HG02759 (cell line): Measurements from ENCODE around the gene ZNF525.
"Not testable (repeated sequence)": the region's sequence is repeated elsewhere in the genome, so short reads cannot be mapped to it uniquely, and the experiment has no call there.

Source experiments
- ATAC-seq: cut with Tn5 transposase; IDR thresholded peaks from one replicate; pipeline ENCODE4 v1.9.1; 2021; ENCODE audit warnings: mild to moderate bottlenecking, moderate library complexity; ENCODE audit not compliant: unreplicated experiment

The ZNF525 gene

GRCh38 chr19:53394974-53395839 is 29.7 kb downstream of the ZNF525 start, which contains the start of gene ZNF765:
Gene ZNF765 (plus strand): TSS chr19:53395149. CDS start chr19:53398016, 2,867 bp downstream.
- ATAC-seq: peak; percentile 95

DNA sequence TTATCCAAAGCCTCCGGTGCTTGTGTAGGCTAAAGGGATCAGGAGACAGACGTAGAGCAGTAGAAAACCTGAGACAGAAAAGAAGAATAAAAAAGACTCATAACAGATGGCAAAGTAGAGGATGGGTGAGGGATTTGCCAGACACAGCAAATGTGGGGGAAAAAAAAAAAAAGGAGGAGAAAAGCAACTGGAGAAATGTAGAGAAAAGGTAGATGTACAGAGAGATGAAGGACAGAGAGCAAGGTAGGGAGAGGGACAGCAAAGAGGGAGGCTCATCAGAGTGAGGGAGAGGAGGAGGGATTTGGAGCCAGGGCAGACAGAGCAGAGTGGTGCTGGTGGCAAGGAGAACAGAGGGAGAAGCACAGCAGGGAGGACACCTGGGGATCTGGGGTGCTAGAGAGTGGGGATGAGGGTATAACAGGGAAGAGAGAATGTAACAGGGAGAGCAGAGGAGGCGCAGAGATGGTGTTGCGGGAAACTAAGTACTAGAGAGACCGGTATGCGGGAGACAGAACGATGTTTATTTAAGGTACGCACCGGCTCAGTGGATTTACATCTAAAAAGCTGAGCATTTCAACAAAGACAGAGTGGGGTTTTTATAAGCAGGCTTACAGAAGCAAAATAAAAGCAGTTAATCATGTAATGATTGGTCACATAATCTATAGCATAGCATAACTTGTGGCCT is 30.5 kb downstream of the ZNF525 start:
- not testable (repeated sequence) for ATAC-seq

- no peak for ATAC-seq
Measured at GRCh38 chr19:53396525-53396868, 31.0 kb downstream of the ZNF525 start.

DNA sequence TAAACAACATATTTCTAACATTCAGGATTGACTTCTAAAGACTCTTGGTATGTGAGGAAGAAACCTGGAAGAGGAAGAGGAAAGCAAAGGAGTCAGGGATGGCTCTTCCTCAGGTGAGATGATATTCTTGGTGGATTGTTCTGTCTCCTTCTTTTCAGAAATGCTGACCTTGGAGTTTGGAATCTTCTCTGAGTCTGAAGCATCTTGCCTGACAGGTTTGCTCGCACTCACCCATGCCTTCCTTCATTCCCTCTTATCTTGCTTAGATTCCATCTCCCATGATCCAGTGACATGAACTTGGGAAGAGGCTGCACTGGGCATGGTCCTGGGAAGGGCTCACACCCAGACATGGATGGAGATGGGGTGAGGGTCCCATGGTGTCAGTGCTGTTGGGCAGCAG is 32.4 kb downstream of the ZNF525 start:
- not testable (repeated sequence) for ATAC-seq

DNA sequence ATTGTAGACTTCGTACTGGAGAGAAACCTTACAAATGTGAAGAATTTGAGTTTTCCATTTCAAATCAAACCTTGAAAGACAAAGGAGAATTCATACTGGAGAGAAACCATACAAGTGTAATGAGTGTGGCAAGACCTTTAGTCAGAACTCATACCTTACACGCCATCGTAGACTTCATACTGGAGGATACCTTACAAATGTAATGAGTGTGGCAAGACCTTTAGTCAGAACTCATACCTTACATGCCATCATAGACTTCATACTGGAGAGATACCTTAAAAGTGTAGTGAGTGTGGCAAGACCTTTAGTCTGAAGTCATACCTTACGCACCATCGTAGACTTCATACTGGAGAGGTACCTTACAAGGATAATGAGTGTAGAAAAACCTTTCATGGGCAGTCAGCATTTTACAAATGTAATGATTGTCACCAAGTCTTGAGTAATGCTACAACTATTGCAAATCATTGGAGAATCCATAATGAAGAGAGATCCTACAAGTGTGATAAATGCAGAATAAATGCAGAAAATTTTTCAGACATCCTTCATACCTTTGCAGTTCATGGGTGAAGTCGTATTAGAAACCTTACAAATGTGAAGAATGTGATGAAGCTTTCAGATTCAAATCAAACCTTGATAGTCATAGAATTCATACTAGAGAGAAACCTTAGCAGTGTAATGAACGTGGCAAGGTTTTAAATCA is 44.1 kb downstream of the ZNF525 start:
- no peak for ATAC-seq

GRCh38 chr19:53420520-53421315 is 55.2 kb downstream of the ZNF525 start:
- ATAC-seq: not testable (repeated sequence)

- ATAC-seq: no peak
Measured at GRCh38 chr19:53422551-53422950, 57.0 kb downstream of the ZNF525 start.

DNA sequence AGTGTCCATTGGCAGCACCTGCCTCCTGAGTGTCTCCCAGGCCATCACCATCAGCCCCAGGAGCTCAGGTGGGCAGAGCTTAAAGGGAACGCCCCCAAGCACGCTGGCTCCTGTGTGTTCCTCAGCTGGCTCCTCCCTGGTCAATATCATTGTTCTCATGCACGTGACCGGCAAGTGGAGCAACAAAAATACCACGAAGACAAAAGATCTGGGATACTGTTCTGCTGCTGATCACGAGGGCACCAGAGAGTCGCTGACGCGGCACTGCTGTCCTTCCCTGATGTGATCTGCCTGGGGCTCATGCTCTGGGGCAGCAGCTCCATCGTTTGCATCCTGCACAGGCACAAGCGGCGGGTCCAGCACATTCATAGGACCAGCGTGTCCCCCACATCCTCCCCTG is 57.6 kb downstream of the ZNF525 start:
- not testable (repeated sequence) for ATAC-seq

DNA sequence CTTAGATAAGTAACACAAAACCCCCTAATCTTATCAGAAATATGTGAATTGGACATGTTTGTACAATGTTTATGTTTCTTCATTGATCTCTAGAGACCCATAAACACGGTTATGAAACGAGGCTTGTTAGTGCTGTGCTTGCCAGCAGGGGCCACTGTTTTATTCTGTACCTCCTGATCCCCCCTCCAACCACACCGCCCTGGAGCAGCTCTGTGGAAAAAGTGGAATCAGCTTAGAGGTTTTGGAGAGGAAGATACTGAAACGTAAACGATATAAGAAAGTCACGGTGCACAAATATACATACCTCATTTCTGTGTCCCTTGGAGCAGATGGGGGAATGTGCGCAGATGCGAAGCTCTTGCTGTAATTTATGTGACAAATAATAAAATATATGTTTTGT is 58.2 kb downstream of the ZNF525 start:
- not testable (repeated sequence) for ATAC-seq

- ATAC-seq: no peak
Measured at GRCh38 chr19:53424968-53425597, 59.6 kb downstream of the ZNF525 start.

DNA sequence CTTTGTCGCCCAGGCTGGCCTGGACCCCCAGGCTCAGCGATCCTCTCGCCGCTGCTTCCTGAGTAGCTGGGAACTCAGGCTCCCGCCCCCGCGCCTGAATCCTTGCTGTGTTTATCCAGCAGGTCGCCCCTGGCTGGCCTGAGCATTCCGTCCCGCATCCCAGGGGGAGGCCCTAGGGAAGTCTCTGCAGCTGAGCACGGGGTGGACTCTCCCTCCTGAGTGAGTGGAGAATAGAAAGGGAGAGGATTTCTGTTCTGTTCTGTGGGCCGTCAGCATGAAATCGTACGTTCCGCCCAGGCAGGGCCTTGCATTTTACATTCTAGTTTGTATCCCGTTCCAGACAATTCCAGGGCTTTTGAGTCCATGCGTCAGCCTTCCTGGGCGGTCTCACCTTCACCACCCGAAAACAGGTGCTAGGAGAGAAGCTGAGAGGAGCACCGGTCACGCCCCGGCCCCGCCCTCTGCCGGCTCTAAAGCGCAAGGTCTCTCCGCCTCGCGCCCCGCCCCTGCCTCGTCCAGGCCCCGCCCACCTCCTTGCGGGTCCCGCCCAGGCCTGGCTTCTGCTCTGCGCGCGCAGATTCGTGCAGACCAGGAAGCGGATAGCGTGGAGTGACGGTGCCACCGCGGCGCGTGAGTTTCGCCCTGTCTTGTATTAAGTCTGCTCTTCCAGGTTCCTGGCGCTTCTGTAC is 66.0 kb downstream of the ZNF525 start, which contains the start of gene ZNF761:
ZNF761 (plus strand) TSS at position 586 of the 689 bp plus-strand sequence. CDS start 15,285 bp downstream, outside the sequence.
- ATAC-seq: peak; percentile 98

DNA sequence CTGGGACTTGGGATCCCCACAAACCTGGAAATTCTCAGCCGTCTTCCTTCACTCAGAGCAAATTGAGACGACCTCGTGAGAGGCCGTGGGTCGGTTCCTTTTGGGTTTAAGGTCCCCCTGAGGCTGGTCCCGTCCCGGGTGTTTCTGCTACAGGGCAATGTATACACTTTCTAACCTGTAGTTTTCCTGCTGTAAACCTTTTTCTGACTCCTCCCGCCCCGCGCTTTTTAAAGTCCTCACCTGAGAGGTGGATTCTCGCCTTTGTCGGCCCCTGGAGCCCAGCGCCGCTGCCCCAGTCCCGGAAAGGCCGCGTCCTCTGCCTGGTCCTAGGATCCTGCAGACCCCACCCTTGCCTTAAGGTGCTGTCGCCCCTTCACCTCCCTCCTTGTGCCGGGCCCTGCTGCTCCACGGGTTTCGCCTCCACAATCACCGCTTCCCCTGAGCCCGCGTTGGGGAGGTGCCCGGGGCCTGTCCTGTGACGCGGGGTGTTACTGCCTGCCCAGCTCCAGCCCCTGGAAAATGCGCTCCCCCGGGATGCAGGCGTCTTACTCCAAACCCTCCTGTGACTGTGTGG is 66.7 kb downstream of the ZNF525 start:
- ATAC-seq: peak; percentile 35
